ENCODE measurements around the gene PIGV. TPM values are rescaled to one million over a fixed set of nuclear protein-coding genes. Genes with fewer than 3 reads are reported as not detected.

Gene PIGV
- total and polyA plus RNA-seq, 2 donors (not counting 1 experiment from before 2014, with no cell fraction given) = 9.2 to 17.4 TPM

DNA sequence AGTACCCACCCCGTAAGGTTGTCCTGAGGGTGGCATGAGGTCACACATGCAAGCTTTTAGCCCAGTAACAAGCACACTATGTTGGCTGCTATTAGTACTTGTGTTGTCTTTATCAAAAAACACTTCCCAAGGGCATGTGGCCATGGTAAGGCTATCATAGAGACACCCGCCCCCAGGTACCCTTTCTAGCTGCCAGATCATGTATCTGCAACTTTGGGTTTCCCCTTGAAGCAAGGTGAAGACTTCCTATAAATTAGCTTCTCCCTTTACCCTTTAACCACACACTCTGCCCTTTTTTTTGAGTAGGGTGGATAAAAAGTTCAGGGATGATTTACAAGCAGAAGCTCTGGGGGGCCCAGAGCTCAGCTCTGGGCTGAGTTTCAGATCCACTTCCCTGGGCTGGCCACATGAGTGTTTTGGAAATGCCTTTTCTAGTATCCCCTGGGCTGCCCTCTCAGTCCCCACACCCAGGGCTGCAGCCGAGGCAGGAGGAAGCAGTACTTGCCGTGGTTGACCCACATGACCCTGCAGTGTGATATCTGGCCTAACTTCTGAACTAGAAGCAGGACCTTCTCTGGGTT is 40.8 kb downstream of the PIGV start:
- Histone ChIP-seq H3K36me3 (replicated peaks in 1 of 2; ENCODE audit: control extremely low read depth in 1 of 2, control insufficient read depth in 1 of 2, extremely low read depth in 1 of 2, insufficient read depth in 2 of 2, low read length in 1 of 2) (peaks cover 0 to 5% of the 10 kb centered on the region in 2 experiments), H3K9ac (ENCODE audit: low read length) (no peak overlapping the region), H3K4me3 (ENCODE audit: control extremely low read depth in 1 of 5, extremely low read depth in 1 of 5, insufficient read depth in 1 of 5, low read depth in 2 of 5, low read length in 4 of 5) (peak overlapping the region in 1 of 5 experiments; percentile 39), H3K4me1 (ENCODE audit: control insufficient read depth in 2 of 2, insufficient read depth in 2 of 2, low read length in 2 of 2) (peaks cover 40 to 60% of the 10 kb centered on the region in 2 donors), H4K20me1 (ENCODE audit: control insufficient read depth, insufficient read depth, low read length, poor library complexity, severe bottlenecking) (peaks cover 14% of the 10 kb centered on the region), H3K27ac (ENCODE audit: low read length in 2 of 2) (peak overlapping the region in 1 of 2 donors; percentile 54), H3K79me2 (ENCODE audit: control insufficient read depth, insufficient read depth, low read length) (peaks cover 17% of the 10 kb centered on the region), H2AFZ (ENCODE audit: insufficient read depth, low read depth, low read length, poor library complexity, severe bottlenecking) (no peak overlapping the region), H3K9me3 (ENCODE audit: control extremely low read depth in 1 of 3, control insufficient read depth in 2 of 3, insufficient read depth in 1 of 3, low read length in 2 of 3) (no peaks in the 10 kb centered on the region), H3K27me3 (replicated peaks in 1 of 4; ENCODE audit: control extremely low read depth in 1 of 4, control insufficient read depth in 3 of 4, insufficient read depth in 4 of 4, low read length in 3 of 4) (peaks cover 0 to 6% (median under 1%) of the 10 kb centered on the region in 4 experiments), H3K4me2 (replicated peaks; ENCODE audit: low read depth, low read length, poor library complexity, severe bottlenecking) (peak overlapping the region; percentile 36)
- Mint-ChIP-seq H3K27me3 (no peaks in the 10 kb centered on the region), H3K4me1 (peaks cover 62% of the 10 kb centered on the region), H3K27ac (peak overlapping the region; percentile 84), H3K4me3 (peak overlapping the region; percentile 87), H3K9me3 (ENCODE audit: insufficient read depth) (no peaks in the 10 kb centered on the region)
- intact Hi-C loops (cut with micrococcal nuclease) = no loop called here
- no peak for TF ChIP-seq EZH2 (IDR thresholded peaks at IDR 0.05; ENCODE audit: borderline replicate concordance, insufficient read depth, low read depth, low read length, poor library complexity, severe bottlenecking)
- TF ChIP-seq, protein P1, sequence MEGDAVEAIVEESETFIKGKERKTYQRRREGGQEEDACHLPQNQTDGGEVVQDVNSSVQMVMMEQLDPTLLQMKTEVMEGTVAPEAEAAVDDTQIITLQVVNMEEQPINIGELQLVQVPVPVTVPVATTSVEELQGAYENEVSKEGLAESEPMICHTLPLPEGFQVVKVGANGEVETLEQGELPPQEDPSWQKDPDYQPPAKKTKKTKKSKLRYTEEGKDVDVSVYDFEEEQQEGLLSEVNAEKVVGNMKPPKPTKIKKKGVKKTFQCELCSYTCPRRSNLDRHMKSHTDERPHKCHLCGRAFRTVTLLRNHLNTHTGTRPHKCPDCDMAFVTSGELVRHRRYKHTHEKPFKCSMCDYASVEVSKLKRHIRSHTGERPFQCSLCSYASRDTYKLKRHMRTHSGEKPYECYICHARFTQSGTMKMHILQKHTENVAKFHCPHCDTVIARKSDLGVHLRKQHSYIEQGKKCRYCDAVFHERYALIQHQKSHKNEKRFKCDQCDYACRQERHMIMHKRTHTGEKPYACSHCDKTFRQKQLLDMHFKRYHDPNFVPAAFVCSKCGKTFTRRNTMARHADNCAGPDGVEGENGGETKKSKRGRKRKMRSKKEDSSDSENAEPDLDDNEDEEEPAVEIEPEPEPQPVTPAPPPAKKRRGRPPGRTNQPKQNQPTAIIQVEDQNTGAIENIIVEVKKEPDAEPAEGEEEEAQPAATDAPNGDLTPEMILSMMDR (IDR thresholded peaks at IDR 0.05) = no peak
- ChIA-PET CTCF (interaction anchor here (0.8 to 4.4 kb wide), 5 partner anchors 8 to 40 kb away, joined by 3 to 19 read pairs (median 8); no protein-coding TSS in a partner anchor), POLR2A (interaction anchor here (0.6 to 1.0 kb wide), 4 partner anchors 10 to 131 kb away, joined by 3 to 5 read pairs (median 4); no protein-coding TSS in a partner anchor)
- WGBS (ENCODE audit: insufficient coverage) = 49% methylated on average over 4 of the region's 4 CpGs
- no peak for ATAC-seq (ENCODE audit: low read depth)
- DNase-seq = peak; percentile 71
